ENCODE measurements around the gene USP31.
A peak's percentile ranks its signal among the peaks of the same experiment; 100 is the strongest.

USP31 gene

GRCh38 chr16:23137256-23137655 is 12.0 kb downstream of the USP31 start:
- Histone ChIP-seq H3K27ac (no peak overlapping the region), H3K4me3 (ENCODE audit: low read depth, low read length) (no peak overlapping the region), H3K27me3 (replicated peaks) (no peaks in the 10 kb centered on the region), H3K36me3 (replicated peaks) (no peaks in the 10 kb centered on the region)
- no peak for DNase-seq
- in situ Hi-C loops (cut with HindIII; ENCODE audit: low pct_ligation_motif_present, low sequenced_read_pairs), result no loop called here
- TF ChIP-seq, protein P1, sequence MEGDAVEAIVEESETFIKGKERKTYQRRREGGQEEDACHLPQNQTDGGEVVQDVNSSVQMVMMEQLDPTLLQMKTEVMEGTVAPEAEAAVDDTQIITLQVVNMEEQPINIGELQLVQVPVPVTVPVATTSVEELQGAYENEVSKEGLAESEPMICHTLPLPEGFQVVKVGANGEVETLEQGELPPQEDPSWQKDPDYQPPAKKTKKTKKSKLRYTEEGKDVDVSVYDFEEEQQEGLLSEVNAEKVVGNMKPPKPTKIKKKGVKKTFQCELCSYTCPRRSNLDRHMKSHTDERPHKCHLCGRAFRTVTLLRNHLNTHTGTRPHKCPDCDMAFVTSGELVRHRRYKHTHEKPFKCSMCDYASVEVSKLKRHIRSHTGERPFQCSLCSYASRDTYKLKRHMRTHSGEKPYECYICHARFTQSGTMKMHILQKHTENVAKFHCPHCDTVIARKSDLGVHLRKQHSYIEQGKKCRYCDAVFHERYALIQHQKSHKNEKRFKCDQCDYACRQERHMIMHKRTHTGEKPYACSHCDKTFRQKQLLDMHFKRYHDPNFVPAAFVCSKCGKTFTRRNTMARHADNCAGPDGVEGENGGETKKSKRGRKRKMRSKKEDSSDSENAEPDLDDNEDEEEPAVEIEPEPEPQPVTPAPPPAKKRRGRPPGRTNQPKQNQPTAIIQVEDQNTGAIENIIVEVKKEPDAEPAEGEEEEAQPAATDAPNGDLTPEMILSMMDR (IDR thresholded peaks at IDR 0.05; ENCODE audit: low read depth, low read length, missing control alignments), result no peak

- no peaks in the 10 kb centered on the region for H3K27me3 ChIP-seq (replicated peaks)
- H3K36me3 ChIP-seq (replicated peaks), result no peaks in the 10 kb centered on the region
- H3K27ac ChIP-seq, result no peak overlapping the region
- in situ Hi-C loops (cut with HindIII; ENCODE audit: low pct_ligation_motif_present, low sequenced_read_pairs), result no loop called here
- DNase-seq, result peak; percentile 31
- no peak overlapping the region for H3K4me3 ChIP-seq (ENCODE audit: low read depth, low read length)
- TF ChIP-seq, protein P1 (IDR thresholded peaks at IDR 0.05; ENCODE audit: low read depth, low read length, missing control alignments), result no peak
Measured at GRCh38 chr16:23134274-23134673, 15.0 kb downstream of the USP31 start.

DNA sequence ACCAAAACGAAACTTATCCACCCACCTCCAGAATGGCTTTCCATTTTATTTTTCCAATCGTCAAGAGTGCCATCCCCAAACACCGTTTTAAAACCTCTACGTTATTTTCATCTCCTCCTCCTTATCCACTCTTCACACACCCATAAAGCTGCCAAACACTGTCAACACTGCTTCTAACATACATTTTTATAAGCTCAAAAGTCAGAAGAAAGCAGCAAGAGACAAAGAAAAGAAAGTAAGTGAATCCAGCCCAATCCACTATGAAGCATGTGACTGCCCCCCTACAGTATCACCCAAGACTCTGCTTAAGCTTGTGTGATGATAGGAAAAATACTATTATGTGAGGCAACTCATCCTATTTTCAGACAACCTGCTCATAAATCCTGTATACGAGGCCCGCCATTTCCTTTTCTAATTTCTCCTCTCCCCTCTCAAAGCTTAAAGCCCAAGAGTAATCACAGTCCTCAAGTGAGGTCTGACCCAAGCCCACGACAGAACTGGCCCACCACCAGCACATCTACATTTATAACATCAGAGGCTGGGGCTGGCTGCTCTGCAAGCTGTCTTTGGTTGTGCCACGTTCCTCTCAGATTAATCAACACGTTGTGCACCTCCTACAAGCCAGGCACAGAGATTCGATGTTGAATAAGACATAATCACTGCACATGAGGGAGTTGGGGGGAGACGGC is 16.3 kb downstream of the USP31 start:
- no peaks in the 10 kb centered on the region for H3K27me3 ChIP-seq (replicated peaks)
- no peak overlapping the region for H3K4me3 ChIP-seq (ENCODE audit: low read depth, low read length)
- in situ Hi-C loops (cut with HindIII; ENCODE audit: low pct_ligation_motif_present, low sequenced_read_pairs), result no loop called here
- no peaks in the 10 kb centered on the region for H3K36me3 ChIP-seq (replicated peaks)
- TF ChIP-seq, protein P1 (IDR thresholded peaks at IDR 0.05; ENCODE audit: low read depth, low read length, missing control alignments), result no peak
- DNase-seq, result no peak
- no peak overlapping the region for H3K27ac ChIP-seq

DNA sequence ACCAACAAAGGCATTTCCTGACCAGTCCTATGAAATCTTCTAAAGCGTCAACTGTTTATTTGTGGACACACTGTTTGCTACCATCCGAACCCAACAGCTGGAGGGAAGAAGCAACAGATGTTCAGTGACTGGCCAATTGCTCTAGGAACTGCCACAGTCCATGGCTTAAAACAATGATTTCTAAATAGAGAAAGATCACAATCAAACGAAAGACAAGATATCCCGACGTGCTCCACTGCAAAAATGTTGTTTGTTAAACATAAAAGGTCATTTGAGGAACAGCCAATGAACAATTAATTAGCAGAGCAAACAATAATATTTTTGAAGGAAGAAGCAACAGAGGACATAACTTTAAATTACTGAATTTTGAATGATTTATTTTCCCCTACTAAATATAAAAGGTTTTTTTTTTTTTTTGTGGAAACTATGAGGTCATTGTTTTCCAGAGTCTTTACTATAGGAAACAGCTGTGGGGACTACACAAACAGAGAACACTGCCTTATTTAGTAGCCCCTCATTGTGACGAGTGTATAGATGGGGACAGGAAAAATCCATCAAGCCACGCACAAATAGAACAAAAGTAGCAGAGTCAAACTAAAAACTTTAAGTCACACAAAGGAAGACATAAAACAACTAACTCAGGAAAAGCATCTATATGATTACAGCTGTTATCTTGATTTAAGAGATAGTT is 17.2 kb downstream of the USP31 start:
- DNase-seq, result no peak
- Histone ChIP-seq H3K27ac (no peak overlapping the region), H3K4me3 (ENCODE audit: low read depth, low read length) (no peak overlapping the region), H3K36me3 (replicated peaks) (no peaks in the 10 kb centered on the region), H3K27me3 (replicated peaks) (no peaks in the 10 kb centered on the region)
- TF ChIP-seq, protein P1 (IDR thresholded peaks at IDR 0.05; ENCODE audit: low read depth, low read length, missing control alignments), result no peak
- in situ Hi-C loops (cut with HindIII; ENCODE audit: low pct_ligation_motif_present, low sequenced_read_pairs), result no loop called here

- H3K27me3 ChIP-seq (replicated peaks), result no peaks in the 10 kb centered on the region
- no peak overlapping the region for H3K4me3 ChIP-seq (ENCODE audit: low read depth, low read length)
- no peaks in the 10 kb centered on the region for H3K36me3 ChIP-seq (replicated peaks)
- TF ChIP-seq, protein P1 (IDR thresholded peaks at IDR 0.05; ENCODE audit: low read depth, low read length, missing control alignments), result no peak
- DNase-seq, result no peak
- H3K27ac ChIP-seq, result no peak overlapping the region
- in situ Hi-C loops (cut with HindIII; ENCODE audit: low pct_ligation_motif_present, low sequenced_read_pairs), result no loop called here
Measured at GRCh38 chr16:23131436-23131835, 17.8 kb downstream of the USP31 start.

All from brain microvascular endothelial cell (primary cell).